HepG2 (cell line): ENCODE data around the gene TMEM209. TPM values are rescaled to one million over a fixed set of nuclear protein-coding genes. Genes with fewer than 3 reads are reported as not detected.

ENCODE experiments used
- ATAC-seq: fragments of 200-7000 bp; cut with Tn5 transposase; 3 replicates; pipeline ENCODE4 v1.9.1; 2020; ENCODE audit warnings: mild to moderate bottlenecking, moderate library complexity
- BruUV-seq: library from RNA; stranded (reverse); fragments of 400-500 nt; replicated peaks from 2 replicates; lab custom pipeline; 2021; lab: Mats Ljungman, UMichigan
- CTCF ChIA-PET: fragments of 300-600 bp; formaldehyde crosslinking; extraction: SDS; loops from one replicate; lab custom pipeline; 2021; ENCODE audit warnings: low total read pairs, inconsistent platforms, low intra/inter-chr PET ratio; lab: Yijun Ruan, JAX
- POLR2A ChIA-PET: fragments of 350-600 bp; sonication (Branson Sonifier 250); formaldehyde crosslinking; loops from one replicate; lab custom pipeline; 2020; ENCODE audit warnings: antibody characterized with exemption, inconsistent platforms; lab: Yijun Ruan, JAX
- DNase-seq: peaks from one replicate; pipeline ENCODE4 v3.0.0-alpha.2; 2015; ENCODE audit warnings: low spot score
- FAIRE-seq: peaks from 3 replicates; lab custom pipeline; 2011; peaks lifted over from hg19 to GRCh38; lab: Jason Lieb, UNC
- H2AFZ ChIP-seq: one replicate; pipeline ENCODE4 v1.6.1; 2011; ENCODE audit warnings: low read length, inconsistent platforms
- H3K27ac ChIP-seq: fragments of 300-600 bp; 3 replicates; pipeline ENCODE4 v1.8.0; 2011; ENCODE audit warnings: mixed run types, mild to moderate bottlenecking, mixed read lengths, low read length, inconsistent platforms; ENCODE audit not compliant: insufficient read depth; ENCODE audit errors: extremely low read length
- H3K27me3 ChIP-seq, 2 experiments: fragments of 200-600 bp in 1 of 2; 2 replicates in 1 of 2; 3 replicates in 1 of 2; pipeline versions ENCODE4 v1.6.0 to v1.8.0; 2011; ENCODE audit warnings: low read length in 2 of 2, mild to moderate bottlenecking in 2 of 2, moderate library complexity in 2 of 2, inconsistent platforms in 1 of 2; ENCODE audit not compliant: insufficient read depth in 2 of 2, control insufficient read depth in 1 of 2
- H3K36me3 ChIP-seq, 2 experiments: fragments of 200-600 bp in 1 of 2; replicated peaks in 1 of 2; 2 replicates in 1 of 2; 3 replicates in 1 of 2; pipeline versions ENCODE4 v1.5.1 to v1.8.0; 2011; ENCODE audit warnings: low read length in 2 of 2, inconsistent platforms in 1 of 2; ENCODE audit not compliant: insufficient read depth in 2 of 2, control insufficient read depth in 1 of 2
- H3K4me1 ChIP-seq: 2 replicates; pipeline ENCODE4 v1.5.1; 2012; ENCODE audit warnings: low read length, inconsistent platforms; ENCODE audit not compliant: insufficient read depth
- H3K4me2 ChIP-seq: 2 replicates; pipeline ENCODE4 v1.6.0; 2011; ENCODE audit warnings: low read depth, low read length, inconsistent platforms
- H3K4me3 ChIP-seq, 3 experiments: fragments of 200-600 bp in 1 of 3; sonication (generic), shearing (Covaris generic) in 1 of 3; replicated peaks in 1 of 3; 2 replicates each; pipeline ENCODE4 v1.5.1; 2011 to 2016; ENCODE audit warnings: low read length in 3 of 3, inconsistent platforms in 2 of 3, low read depth in 2 of 3, mild to moderate bottlenecking in 2 of 3, control low read depth in 1 of 3, mixed read lengths in 1 of 3; ENCODE audit not compliant: insufficient read depth in 1 of 3
- H3K79me2 ChIP-seq: one replicate; pipeline ENCODE4 v1.6.1; 2011; ENCODE audit warnings: low read length, inconsistent platforms; ENCODE audit not compliant: insufficient read depth
- H3K9ac ChIP-seq: 2 replicates; pipeline ENCODE4 v1.6.0; 2011; ENCODE audit warnings: mild to moderate bottlenecking, low read depth, low read length, inconsistent platforms; ENCODE audit not compliant: insufficient read depth
- H3K9me3 ChIP-seq: 2 replicates; pipeline ENCODE4 v1.5.1; 2012; ENCODE audit warnings: mild to moderate bottlenecking, low read length
- H4K20me1 ChIP-seq: 2 replicates; pipeline ENCODE4 v1.6.0; 2011; ENCODE audit warnings: inconsistent platforms, mild to moderate bottlenecking, low read length, moderate library complexity; ENCODE audit not compliant: insufficient read depth
- HCFC1 ChIP-seq: fragments of 150-350 bp; IDR thresholded peaks from 2 replicates; pipeline ENCODE4 v1.6.1; 2014; ENCODE audit warnings: low read depth, low read length
- HNRNPL ChIP-seq: fragments of 200-400 bp; formaldehyde crosslinking; IDR thresholded peaks from 2 replicates; pipeline ENCODE4 v1.6.1; 2017; ENCODE audit warnings: mild to moderate bottlenecking, low read depth, low read length
- KLF6 ChIP-seq: IDR thresholded peaks from 2 replicates; pipeline ENCODE4 v1.8.0; 2016; ENCODE audit warnings: missing biosample characterization, missing genetic modification reagents
- PHF8 ChIP-seq: sonication (generic); formaldehyde crosslinking; IDR thresholded peaks from 2 replicates; pipeline ENCODE4 v1.5.0; 2020; ENCODE audit warnings: missing genetic modification reagents
- THAP9 ChIP-seq: sonication (generic); formaldehyde crosslinking; IDR thresholded peaks from 2 replicates; pipeline ENCODE4; 2020; ENCODE audit warnings: missing genetic modification reagents, mild to moderate bottlenecking, borderline replicate concordance
- ZNF607 ChIP-seq: sonication (generic); formaldehyde crosslinking; IDR thresholded peaks from 2 replicates; pipeline ENCODE4 v1.5.1; 2020; ENCODE audit warnings: missing genetic modification reagents, mild to moderate bottlenecking, borderline replicate concordance
- ZNF691 ChIP-seq: sonication (generic); formaldehyde crosslinking; IDR thresholded peaks from 2 replicates; pipeline ENCODE4 v1.4.0; 2020; ENCODE audit warnings: missing genetic modification reagents, low read depth, mild to moderate bottlenecking, borderline replicate concordance
- ZSCAN30 ChIP-seq: sonication (generic); formaldehyde crosslinking; IDR thresholded peaks from 2 replicates; pipeline ENCODE4 v1.5.0; 2020; ENCODE audit warnings: mild to moderate bottlenecking, missing genetic modification reagents
- WGBS: methylation state at CpG from one replicate; pipeline ENCODE4 v1.1.6; 2017; ENCODE audit warnings: low lambda C conversion rate; 5-methylcytosine and 5-hydroxymethylcytosine counted together
- in situ Hi-C: cut with HindIII; loops from 2 replicates; pipeline ENCODE4 v1.10.0; 2017; ENCODE audit warnings: low pct_unique_long_range_greater_than_20kb; ENCODE audit not compliant: extremely low pct_ligation_motif_present
- intact Hi-C: fragments of 100-400 bp; cut with micrococcal nuclease; formaldehyde crosslinking; loops from one replicate; pipeline ENCODE4 v1.10.0; 2022; ENCODE audit not compliant: unreplicated experiment
- polyA plus RNA-seq, 8 experiments: library from polyadenylated mRNA; depleted of rRNA in 3 of 8; stranded (reverse) in 7 of 8; unstranded in 1 of 8; fragments of >200 nt; fragmentation: Illumina TruSeq in 4 of 8; extraction: Trizol in 4 of 8; gene quantifications; 2 replicates each; pipeline versions ENCODE4 v1.2.1 to v1.2.3, GENCODE V29; 2011 to 2016; ENCODE audit warnings: low read depth in 4 of 8, missing spikeins in 1 of 8, mixed read lengths in 1 of 8; ENCODE audit not compliant: insufficient read depth in 1 of 8
- total RNA-seq, 5 experiments: library from RNA; depleted of rRNA; stranded (reverse); fragments of >200 nt; fragmentation: Illumina TruSeq; extraction: Trizol; gene quantifications; 2 replicates each; pipeline ENCODE4 v1.2.3, GENCODE V29; 2016; ENCODE audit warnings: low read depth in 1 of 5
- TF ChIP-seq, protein P1 (sequence below): sonication (generic); formaldehyde crosslinking; IDR thresholded peaks from 2 replicates; pipeline ENCODE4 v1.8.0; 2022; ENCODE audit warnings: missing genetic modification reagents, low read depth, mild to moderate bottlenecking, borderline replicate concordance

The TMEM209 gene
- total and polyA plus RNA-seq, 2 of the 13 experiments (the other 11 are each of a cell fraction or from before 2014, with no cell fraction given) = 14.5 to 15.6 TPM

GRCh38 chr7:130178251-130178650, 27.0 kb downstream of the TMEM209 start (continued):
- no peak for TF ChIP-seq THAP9 (CRISPR knock-in tag)
- TF ChIP-seq, protein P1, sequence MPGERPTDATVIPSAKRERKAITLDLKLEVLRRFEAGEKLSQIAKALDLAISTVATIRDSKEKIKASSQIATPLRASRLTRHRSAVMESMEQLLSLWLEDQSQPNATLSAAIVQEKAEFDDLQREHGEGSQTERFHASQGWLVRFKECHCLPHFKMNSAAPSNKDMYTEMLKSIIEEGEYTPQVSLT (CRISPR knock-in tag) = no peak
- no peak for TF ChIP-seq ZNF691 (CRISPR knock-in tag)
- no peak for TF ChIP-seq HNRNPL

GRCh38 chr7:130174237-130174959, 30.8 kb downstream of the TMEM209 start:
- Histone ChIP-seq H3K27me3 (no peaks in the 10 kb centered on the region), H3K79me2 (no peaks in the 10 kb centered on the region), H3K9ac (no peak overlapping the region), H3K36me3 (peaks cover 7 to 50% of the 10 kb centered on the region in 2 experiments), H3K9me3 (no peaks in the 10 kb centered on the region), H2AFZ (no peak overlapping the region), H4K20me1 (no peaks in the 10 kb centered on the region), H3K27ac (no peak overlapping the region), H3K4me1 (no peaks in the 10 kb centered on the region), H3K4me2 (no peak overlapping the region), H3K4me3 (no peak overlapping the region)
- 99% methylated on average over 4 of the region's 4 CpGs for WGBS
- no peak for ATAC-seq
- no TSS peak for BruUV-seq
- ChIA-PET POLR2A (interaction anchor here (2.3 kb wide), 1 partner anchor 31 kb away, joined by 6 read pairs; the partner anchor contains the start of gene TMEM209), CTCF (no interaction called here)
- in situ Hi-C loops = no loop called here
- no peak for FAIRE-seq
- no peak for DNase-seq
- intact Hi-C loops = no loop called here
- TF ChIP-seq ZNF607 (CRISPR knock-in tag) = no peak
- no peak for TF ChIP-seq KLF6
- no peak for TF ChIP-seq ZSCAN30 (CRISPR knock-in tag)
- TF ChIP-seq PHF8 (CRISPR knock-in tag) = no peak
- TF ChIP-seq HCFC1 = no peak
